Suppressor macrophage treated with lipopolysaccharide for 1 hour (primary cell): Measurements from ENCODE around the gene SECISBP2L.

Experiments used
- DNase-seq, 3 donors: peaks; one replicate each; pipeline ENCODE4 v3.0.0-alpha.2; 2020 to 2022

The SECISBP2L gene

GRCh38 chr15:48962662-48963523 is 83.4 kb downstream of the SECISBP2L start:
- DNase-seq = peak in 2 of 3 donors; percentile 7 to 10

- DNase-seq = no peak
Observed at GRCh38 chr15:48955967-48956366, 90.3 kb downstream of the SECISBP2L start.

- DNase-seq = no peak
Observed at GRCh38 chr15:48955370-48955769, 90.9 kb downstream of the SECISBP2L start.

- no peak for DNase-seq
Observed at GRCh38 chr15:48954538-48954937, 91.7 kb downstream of the SECISBP2L start.

GRCh38 chr15:48946840-48947187 is 99.4 kb downstream of the SECISBP2L start:
- no peak for DNase-seq

GRCh38 chr15:48946074-48946839 is 100.0 kb downstream of the SECISBP2L start:
- peak; percentile 21 to 39 (median 24) for DNase-seq

GRCh38 chr15:48945386-48945785 is 100.9 kb downstream of the SECISBP2L start:
- DNase-seq = no peak

GRCh38 chr15:48941904-48942303 is 104.3 kb downstream of the SECISBP2L start:
- no peak for DNase-seq

- no peak for DNase-seq
Observed at GRCh38 chr15:48940508-48940907, 105.7 kb downstream of the SECISBP2L start.

- no peak for DNase-seq
Observed at GRCh38 chr15:48939648-48940047, 106.6 kb downstream of the SECISBP2L start.
